GM23338 (cell line): ENCODE results near the gene STAP2. TPM values are rescaled to one million over a fixed set of nuclear protein-coding genes. Genes with fewer than 3 reads are reported as not detected.

Source experiments
- ATAC-seq: fragments of 200-7000 bp; cut with Tn5 transposase; 3 replicates; pipeline ENCODE4 v1.9.1; 2020
- DNase-seq: peaks from one replicate; pipeline ENCODE4 v3.0.0-alpha.2; 2015; ENCODE audit warnings: low spot score
- H2AFZ ChIP-seq: fragments of 200-600 bp; sonication (generic); 2 replicates; pipeline ENCODE4 v1.8.0; 2016; ENCODE audit warnings: antibody characterized with exemption, mild to moderate bottlenecking, moderate library complexity
- H3F3A ChIP-seq: fragments of 200-600 bp; sonication (generic); replicated peaks from 2 replicates; pipeline ENCODE4 v1.8.0; 2017; ENCODE audit warnings: antibody characterized with exemption, mixed run types, low read depth
- H3K27ac ChIP-seq: fragments of 200-600 bp; sonication (generic); 2 replicates; pipeline ENCODE4 v1.6.1; 2016; ENCODE audit warnings: low read depth
- H3K27me3 ChIP-seq: fragments of 200-600 bp; sonication (generic); 2 replicates; pipeline ENCODE4 v1.8.0; 2016; ENCODE audit warnings: mild to moderate bottlenecking, mixed run types, moderate library complexity; ENCODE audit not compliant: insufficient read depth
- H3K36me3 ChIP-seq: fragments of 200-600 bp; sonication (generic); 2 replicates; pipeline ENCODE4 v1.8.0; 2016; ENCODE audit warnings: mild to moderate bottlenecking; ENCODE audit not compliant: insufficient read depth
- H3K4me1 ChIP-seq: fragments of 200-600 bp; sonication (generic); 2 replicates; pipeline ENCODE4 v1.8.0; 2016; ENCODE audit warnings: mild to moderate bottlenecking, moderate library complexity; ENCODE audit not compliant: insufficient read depth
- H3K4me2 ChIP-seq: fragments of 200-600 bp; sonication (generic); 2 replicates; pipeline ENCODE4 v1.7.1; 2017; ENCODE audit warnings: mixed run types
- H3K4me3 ChIP-seq: fragments of 200-600 bp; sonication (generic); 2 replicates; pipeline ENCODE4 v1.6.1; 2016; ENCODE audit warnings: mixed run types
- H3K79me2 ChIP-seq: fragments of 200-600 bp; sonication (generic); replicated peaks from 2 replicates; pipeline ENCODE4 v1.8.0; 2017; ENCODE audit warnings: mild to moderate bottlenecking; ENCODE audit not compliant: insufficient read depth
- H3K9me2 ChIP-seq: fragments of 200-600 bp; sonication (generic); 2 replicates; pipeline ENCODE4 v1.8.0; 2017; ENCODE audit not compliant: insufficient read depth
- H4K20me1 ChIP-seq: fragments of 200-600 bp; sonication (generic); replicated peaks from 2 replicates; pipeline ENCODE4 v1.8.0; 2017; ENCODE audit warnings: mild to moderate bottlenecking; ENCODE audit not compliant: insufficient read depth
- H3K27ac Mint-ChIP-seq: 2 replicates; pipeline ENCODE4 v1.8.0; 2020; ENCODE audit warnings: inconsistent platforms, mild to moderate bottlenecking, moderate library complexity, mixed read lengths
- H3K27me3 Mint-ChIP-seq: 3 replicates; pipeline ENCODE4 v1.8.0; 2022; ENCODE audit warnings: low read depth, mild to moderate bottlenecking, moderate library complexity, mixed read lengths, inconsistent platforms; ENCODE audit not compliant: insufficient read depth, poor library complexity
- H3K36me3 Mint-ChIP-seq: 3 replicates; pipeline ENCODE4 v1.8.0; 2021; ENCODE audit warnings: low read depth, mild to moderate bottlenecking, inconsistent platforms, moderate library complexity, mixed read lengths
- H3K4me1 Mint-ChIP-seq: 3 replicates; pipeline ENCODE4 v1.8.0; 2020; ENCODE audit warnings: mild to moderate bottlenecking, inconsistent platforms, mixed read lengths
- H3K4me3 Mint-ChIP-seq: 3 replicates; pipeline ENCODE4 v1.8.0; 2021; ENCODE audit warnings: moderate library complexity, mild to moderate bottlenecking, inconsistent platforms, mixed read lengths
- H3K9me3 Mint-ChIP-seq: 3 replicates; pipeline ENCODE4 v1.8.0; 2020; ENCODE audit warnings: moderate library complexity, mild to moderate bottlenecking, inconsistent platforms, mixed read lengths
- NANOG ChIP-seq: IDR thresholded peaks from 2 replicates; pipeline ENCODE4 v1.6.1; 2016; ENCODE audit warnings: antibody characterized with exemption, borderline replicate concordance
- POLR2AphosphoS5 ChIP-seq: IDR thresholded peaks from 2 replicates; pipeline ENCODE4 v1.6.1; 2016; ENCODE audit warnings: antibody characterized with exemption, low read depth
- STAT1 ChIP-seq: IDR thresholded peaks from one replicate; pipeline ENCODE4 v1.6.1; 2016; ENCODE audit warnings: antibody characterized with exemption; ENCODE audit not compliant: unreplicated experiment
- ZNF114 ChIP-seq: fragments of 250-450 bp; sonication (Bioruptor Pico); IDR thresholded peaks from 2 replicates; pipeline ENCODE4 v1.5.0; 2020; ENCODE audit warnings: mild to moderate bottlenecking, moderate library complexity
- ZNF331 ChIP-seq: fragments of 250-450 bp; sonication (Bioruptor Pico); IDR thresholded peaks from 2 replicates; pipeline ENCODE4 v1.5.0; 2020; ENCODE audit warnings: low read depth, mild to moderate bottlenecking, moderate library complexity
- ZNF462 ChIP-seq: fragments of 250-450 bp; sonication (Bioruptor Pico); IDR thresholded peaks from 2 replicates; pipeline ENCODE4 v1.5.0; 2020; ENCODE audit warnings: mild to moderate bottlenecking, moderate library complexity
- polyA plus RNA-seq: library from polyadenylated mRNA; unstranded; fragments of >200 nt; fragmentation: Nextera tagmentation; extraction: Ambion mirVana; gene quantifications from 2 replicates; pipeline ENCODE4 v1.2.1, GENCODE V29; 2016
- total RNA-seq: library from RNA; depleted of rRNA; stranded (reverse); fragments of >200 nt; shearing (Covaris generic); gene quantifications from 2 replicates; pipeline ENCODE4 v1.2.3, GENCODE V29; 2014
- TF ChIP-seq, protein P1 (sequence below): IDR thresholded peaks from one replicate; pipeline ENCODE4 v1.6.1; 2018; ENCODE audit warnings: antibody characterized with exemption; ENCODE audit not compliant: unreplicated experiment

Gene STAP2
- total and polyA plus RNA-seq, 2 experiments from 2014 or later = 15.1 to 20.7 TPM

DNA sequence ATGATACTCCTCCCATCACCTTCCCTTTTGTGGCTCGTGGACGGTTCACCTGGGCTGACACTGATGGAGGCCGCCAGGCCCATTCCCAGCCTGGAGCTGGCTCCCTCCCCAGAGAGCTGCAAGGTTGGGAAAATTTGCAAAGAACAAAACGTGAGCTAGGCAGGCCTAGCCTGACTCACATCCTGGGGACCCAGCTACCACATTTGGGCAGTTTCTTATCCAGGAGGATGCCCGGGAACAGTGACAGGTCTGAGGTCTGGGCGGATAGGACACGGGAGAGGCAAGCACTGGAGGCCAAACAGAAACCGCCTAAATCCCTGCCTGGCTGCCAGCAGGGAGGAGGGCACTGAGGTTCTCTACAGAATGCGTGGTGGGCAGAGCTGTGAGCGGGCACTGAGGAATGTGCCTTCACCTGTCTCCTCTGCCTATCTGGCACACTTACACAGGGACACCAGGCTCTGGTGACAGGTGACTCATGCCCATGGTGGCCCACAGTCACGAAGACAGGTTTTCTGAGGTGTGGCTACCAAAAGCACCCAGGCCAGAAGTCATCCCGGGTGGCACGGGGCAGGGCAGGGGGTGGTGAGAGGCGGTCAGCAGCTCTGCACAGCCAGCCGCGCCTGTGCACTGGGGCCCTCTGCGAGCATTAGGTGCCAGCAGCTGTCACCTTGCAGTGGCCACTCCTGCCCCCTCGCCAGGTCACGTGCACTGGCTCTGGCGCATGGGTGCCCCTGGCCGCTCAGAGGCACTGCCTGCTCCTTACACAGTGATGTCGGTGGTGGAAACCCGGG, 38.6 kb upstream of the STAP2 start:
- H3K9me2 ChIP-seq = no peaks in the 10 kb centered on the region
- H3K4me3 ChIP-seq = no peak overlapping the region
- DNase-seq (no peak), ATAC-seq (no peak)
- no peaks in the 10 kb centered on the region for H3K36me3 ChIP-seq
- peak overlapping the region; percentile 92; the same call in 1 of the 2 replicates for H3K27ac Mint-ChIP-seq
- H3K4me1 ChIP-seq = peaks cover 29% of the 10 kb centered on the region
- H4K20me1 ChIP-seq = peaks cover 32% of the 10 kb centered on the region
- H3K27me3 Mint-ChIP-seq = peaks cover 24% of the 10 kb centered on the region
- H3K4me1 Mint-ChIP-seq = peaks cover 50% of the 10 kb centered on the region
- H3F3A ChIP-seq = 0 out of 2 replicates have a peak, but pooled peaks cover 13% of the 10 kb centered on the region
- no peaks in the 10 kb centered on the region for H3K36me3 Mint-ChIP-seq
- H2AFZ ChIP-seq = no peak overlapping the region
- H3K27me3 ChIP-seq = no peaks in the 10 kb centered on the region
- TF ChIP-seq ZNF114 = no peak
- no peak for TF ChIP-seq NANOG
- TF ChIP-seq POLR2AphosphoS5 = no peak
- TF ChIP-seq ZNF462 (CRISPR knock-in tag) = no peak
- no peak for TF ChIP-seq ZNF331 (CRISPR knock-in tag)
- TF ChIP-seq, protein P1, sequence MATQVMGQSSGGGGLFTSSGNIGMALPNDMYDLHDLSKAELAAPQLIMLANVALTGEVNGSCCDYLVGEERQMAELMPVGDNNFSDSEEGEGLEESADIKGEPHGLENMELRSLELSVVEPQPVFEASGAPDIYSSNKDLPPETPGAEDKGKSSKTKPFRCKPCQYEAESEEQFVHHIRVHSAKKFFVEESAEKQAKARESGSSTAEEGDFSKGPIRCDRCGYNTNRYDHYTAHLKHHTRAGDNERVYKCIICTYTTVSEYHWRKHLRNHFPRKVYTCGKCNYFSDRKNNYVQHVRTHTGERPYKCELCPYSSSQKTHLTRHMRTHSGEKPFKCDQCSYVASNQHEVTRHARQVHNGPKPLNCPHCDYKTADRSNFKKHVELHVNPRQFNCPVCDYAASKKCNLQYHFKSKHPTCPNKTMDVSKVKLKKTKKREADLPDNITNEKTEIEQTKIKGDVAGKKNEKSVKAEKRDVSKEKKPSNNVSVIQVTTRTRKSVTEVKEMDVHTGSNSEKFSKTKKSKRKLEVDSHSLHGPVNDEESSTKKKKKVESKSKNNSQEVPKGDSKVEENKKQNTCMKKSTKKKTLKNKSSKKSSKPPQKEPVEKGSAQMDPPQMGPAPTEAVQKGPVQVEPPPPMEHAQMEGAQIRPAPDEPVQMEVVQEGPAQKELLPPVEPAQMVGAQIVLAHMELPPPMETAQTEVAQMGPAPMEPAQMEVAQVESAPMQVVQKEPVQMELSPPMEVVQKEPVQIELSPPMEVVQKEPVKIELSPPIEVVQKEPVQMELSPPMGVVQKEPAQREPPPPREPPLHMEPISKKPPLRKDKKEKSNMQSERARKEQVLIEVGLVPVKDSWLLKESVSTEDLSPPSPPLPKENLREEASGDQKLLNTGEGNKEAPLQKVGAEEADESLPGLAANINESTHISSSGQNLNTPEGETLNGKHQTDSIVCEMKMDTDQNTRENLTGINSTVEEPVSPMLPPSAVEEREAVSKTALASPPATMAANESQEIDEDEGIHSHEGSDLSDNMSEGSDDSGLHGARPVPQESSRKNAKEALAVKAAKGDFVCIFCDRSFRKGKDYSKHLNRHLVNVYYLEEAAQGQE = no peak
- TF ChIP-seq STAT1 = no peak
- no peaks in the 10 kb centered on the region for H3K9me3 Mint-ChIP-seq
- peak overlapping the region; percentile 17; the same call in 1 of the 3 replicates for H3K4me3 Mint-ChIP-seq
- H3K4me2 ChIP-seq = peak overlapping the region; percentile 54; the same call in 1 of the 2 replicates
- H3K79me2 ChIP-seq = peaks cover 81% of the 10 kb centered on the region
- peak overlapping the region; percentile 85 for H3K27ac ChIP-seq
